ENCODE measurements around the gene EPB42.

EPB42 gene

GRCh38 chr15:43220991-43221403 lies at the start of gene EPB42:
Gene EPB42 (minus strand): TSS chr15:43221018. CDS start chr15:43220825, 193 bp downstream.
- no peak for DNase-seq

GRCh38 chr15:43270113-43270665 lies 49.4 kb upstream of the EPB42 start:
- no peak for DNase-seq

GRCh38 chr15:43268111-43269105 lies 47.6 kb upstream of the EPB42 start:
- no peak for DNase-seq

GRCh38 chr15:43267439-43267838 lies 46.6 kb upstream of the EPB42 start:
- no peak for DNase-seq

- no peak for DNase-seq
Measured at GRCh38 chr15:43266834-43267233, 46.0 kb upstream of the EPB42 start, which contains the start of gene TGM5. Gene TGM5 (minus strand): TSS chr15:43266928. CDS start chr15:43266849, 79 bp downstream.

- DNase-seq, result no peak
Measured at GRCh38 chr15:43266386-43266785, 45.6 kb upstream of the EPB42 start.

- no peak for DNase-seq
Measured at GRCh38 chr15:43260011-43260615, 39.3 kb upstream of the EPB42 start.

GRCh38 chr15:43258781-43259180 lies 38.0 kb upstream of the EPB42 start:
- no peak for DNase-seq

- no peak for DNase-seq
Measured at GRCh38 chr15:43256341-43256740, 35.5 kb upstream of the EPB42 start.

GRCh38 chr15:43255376-43255775 lies 34.6 kb upstream of the EPB42 start:
- no peak for DNase-seq

GRCh38 chr15:43253431-43254403 lies 32.9 kb upstream of the EPB42 start:
- DNase-seq, result peak; percentile 26

GRCh38 chr15:43251871-43252250 lies 31.0 kb upstream of the EPB42 start:
- no peak for DNase-seq

GRCh38 chr15:43251185-43251870 lies 30.5 kb upstream of the EPB42 start:
- no peak for DNase-seq

GRCh38 chr15:43250785-43251184 lies 30.0 kb upstream of the EPB42 start:
- DNase-seq, result no peak

GRCh38 chr15:43249699-43250203 lies 28.9 kb upstream of the EPB42 start:
- DNase-seq, result no peak

- no peak for DNase-seq
Measured at GRCh38 chr15:43249236-43249635, 28.4 kb upstream of the EPB42 start.

- no peak for DNase-seq
Measured at GRCh38 chr15:43246261-43246774, 25.5 kb upstream of the EPB42 start.

- DNase-seq, result no peak
Measured at GRCh38 chr15:43244092-43244491, 23.3 kb upstream of the EPB42 start.

GRCh38 chr15:43243020-43243645 lies 22.3 kb upstream of the EPB42 start:
- DNase-seq, result no peak

GRCh38 chr15:43242616-43243015 lies 21.8 kb upstream of the EPB42 start:
- DNase-seq, result no peak

GRCh38 chr15:43241100-43241499 lies 20.3 kb upstream of the EPB42 start:
- no peak for DNase-seq
